ENCODE measurements around the gene XPO1. TPM values are rescaled to one million over a fixed set of nuclear protein-coding genes. Genes with fewer than 3 reads are reported as not detected.

Gene XPO1
- total and polyA plus RNA-seq, 8 donors = 139 to 349 (median 282) TPM

DNA sequence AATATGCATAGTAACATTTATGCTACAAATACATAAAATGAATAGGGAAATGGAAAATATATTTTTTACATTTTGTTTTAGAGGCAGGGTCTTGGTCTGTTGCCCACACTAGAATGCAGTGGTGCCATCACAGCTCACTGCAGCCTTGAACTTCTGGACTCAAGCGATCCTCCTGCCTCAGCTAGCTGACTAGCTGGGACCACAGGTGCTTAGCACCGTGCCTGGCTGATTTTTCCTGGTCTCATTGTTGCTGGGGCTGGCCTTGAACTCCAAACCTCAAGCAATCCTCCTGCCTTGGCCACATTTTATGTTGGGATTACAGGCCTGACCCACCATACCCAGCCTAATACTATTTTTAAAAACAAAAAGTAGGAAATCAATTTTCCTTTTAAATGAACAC, 33.2 kb downstream of the XPO1 start:
- Histone ChIP-seq H3K36me3 (peaks cover 0 to 89% of the 10 kb centered on the region in 2 donors), H3K27me3 (no peaks in the 10 kb centered on the region), H3K4me3 (no peak overlapping the region), H3K27ac (no peak overlapping the region), H3K4me1 (no peaks in the 10 kb centered on the region), H3K9me3 (no peaks in the 10 kb centered on the region)
- DNase-seq = no peak
- TF ChIP-seq CTCF (IDR thresholded peaks at IDR 0.05) = no peak
- intact Hi-C loops (cut with DNase I) = no loop called here
- no peak for ATAC-seq

DNA sequence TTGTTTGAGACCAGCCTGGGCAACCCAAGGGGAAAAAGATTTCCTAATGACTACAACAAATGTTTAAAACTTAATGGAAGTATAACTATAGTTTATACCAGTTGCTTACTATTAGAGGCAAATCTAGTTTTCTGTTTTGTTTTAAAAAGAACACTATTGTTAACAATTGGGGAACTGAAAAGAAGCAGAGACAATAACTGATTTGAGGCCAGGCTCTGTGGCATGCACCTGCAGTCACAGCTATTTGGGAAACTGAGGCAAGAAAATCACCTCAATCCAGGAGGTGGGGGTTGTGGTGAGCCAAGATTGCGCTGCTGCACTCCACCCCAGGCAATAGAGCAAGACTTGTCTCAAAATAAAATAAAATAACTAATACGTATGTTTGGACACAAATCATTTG, 39.1 kb downstream of the XPO1 start:
- no peak overlapping the region for H3K27ac ChIP-seq
- peaks cover 6 to 99% of the 10 kb centered on the region in 2 donors for H3K36me3 ChIP-seq
- ATAC-seq (no peak), DNase-seq (no peak)
- no peaks in the 10 kb centered on the region for H3K27me3 ChIP-seq
- no peaks in the 10 kb centered on the region for H3K9me3 ChIP-seq
- peaks cover 0 to 9% of the 10 kb centered on the region in 2 donors for H3K4me1 ChIP-seq
- no peak for TF ChIP-seq CTCF (IDR thresholded peaks at IDR 0.05)
- no peak overlapping the region for H3K4me3 ChIP-seq
- intact Hi-C loops (cut with DNase I) = no loop called here

DNA sequence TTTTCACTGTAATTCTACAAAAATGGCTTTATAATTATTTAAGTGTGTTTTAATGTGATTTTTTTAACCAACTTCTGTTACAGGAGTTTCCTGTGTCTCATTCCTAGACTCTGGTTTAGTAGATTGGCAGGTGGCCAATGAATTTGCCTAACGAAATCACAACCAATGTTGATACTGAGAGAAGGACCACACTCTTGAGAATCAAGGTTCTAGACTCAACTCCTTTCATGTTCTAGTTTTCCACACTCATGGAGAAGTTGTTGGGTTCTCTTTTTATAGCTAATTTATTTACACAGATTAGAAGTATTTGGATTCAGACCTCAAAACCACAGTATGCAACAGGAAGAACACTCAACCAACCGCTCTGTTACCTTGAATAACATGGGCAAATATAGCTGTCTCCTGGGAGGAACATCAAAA, 44.6 kb downstream of the XPO1 start:
- Histone ChIP-seq H3K4me3 (no peak overlapping the region), H3K36me3 (peaks cover 10 to 100% of the 10 kb centered on the region in 2 donors), H3K9me3 (no peaks in the 10 kb centered on the region), H3K4me1 (peaks cover 0 to 9% of the 10 kb centered on the region in 2 donors), H3K27ac (no peak overlapping the region), H3K27me3 (no peaks in the 10 kb centered on the region)
- ATAC-seq (peak; percentile 56), DNase-seq (no peak)
- intact Hi-C loops (cut with DNase I) = no loop called here
- TF ChIP-seq CTCF (IDR thresholded peaks at IDR 0.05) = no peak

GRCh38 chr2:61492476-61492875, 45.7 kb downstream of the XPO1 start:
- no peaks in the 10 kb centered on the region for H3K27me3 ChIP-seq
- ATAC-seq (no peak), DNase-seq (no peak)
- no peak for TF ChIP-seq CTCF (IDR thresholded peaks at IDR 0.05)
- intact Hi-C loops (cut with DNase I) = no loop called here
- H3K27ac ChIP-seq = no peak overlapping the region
- H3K36me3 ChIP-seq = peaks cover 10 to 100% of the 10 kb centered on the region in 2 donors
- H3K4me1 ChIP-seq = peaks cover 0 to 9% of the 10 kb centered on the region in 2 donors
- no peak overlapping the region for H3K4me3 ChIP-seq
- no peaks in the 10 kb centered on the region for H3K9me3 ChIP-seq

GRCh38 chr2:61485281-61485680, 52.9 kb downstream of the XPO1 start:
- no peak overlapping the region for H3K4me3 ChIP-seq
- no peaks in the 10 kb centered on the region for H3K9me3 ChIP-seq
- DNase-seq = peak in 2 of 4 donors; percentile 23 to 41
- ATAC-seq = peak; percentile 77
- no peaks in the 10 kb centered on the region for H3K4me1 ChIP-seq
- no peaks in the 10 kb centered on the region for H3K27me3 ChIP-seq
- TF ChIP-seq CTCF (IDR thresholded peaks at IDR 0.05) = no peak
- intact Hi-C loops (cut with DNase I) = no loop called here
- peak overlapping the region in 1 of 2 donors; percentile 56 for H3K27ac ChIP-seq
- peaks cover 0 to 99% of the 10 kb centered on the region in 2 donors for H3K36me3 ChIP-seq
